Measurements from ENCODE around the gene ENC1.

- TF ChIP-seq, protein P1, sequence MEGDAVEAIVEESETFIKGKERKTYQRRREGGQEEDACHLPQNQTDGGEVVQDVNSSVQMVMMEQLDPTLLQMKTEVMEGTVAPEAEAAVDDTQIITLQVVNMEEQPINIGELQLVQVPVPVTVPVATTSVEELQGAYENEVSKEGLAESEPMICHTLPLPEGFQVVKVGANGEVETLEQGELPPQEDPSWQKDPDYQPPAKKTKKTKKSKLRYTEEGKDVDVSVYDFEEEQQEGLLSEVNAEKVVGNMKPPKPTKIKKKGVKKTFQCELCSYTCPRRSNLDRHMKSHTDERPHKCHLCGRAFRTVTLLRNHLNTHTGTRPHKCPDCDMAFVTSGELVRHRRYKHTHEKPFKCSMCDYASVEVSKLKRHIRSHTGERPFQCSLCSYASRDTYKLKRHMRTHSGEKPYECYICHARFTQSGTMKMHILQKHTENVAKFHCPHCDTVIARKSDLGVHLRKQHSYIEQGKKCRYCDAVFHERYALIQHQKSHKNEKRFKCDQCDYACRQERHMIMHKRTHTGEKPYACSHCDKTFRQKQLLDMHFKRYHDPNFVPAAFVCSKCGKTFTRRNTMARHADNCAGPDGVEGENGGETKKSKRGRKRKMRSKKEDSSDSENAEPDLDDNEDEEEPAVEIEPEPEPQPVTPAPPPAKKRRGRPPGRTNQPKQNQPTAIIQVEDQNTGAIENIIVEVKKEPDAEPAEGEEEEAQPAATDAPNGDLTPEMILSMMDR (IDR thresholded peaks at IDR 0.05; ENCODE audit: control extremely low read depth in 1 of 3, insufficient read depth in 1 of 3, low read depth in 1 of 3, low read length in 3 of 3), result no peak
- TF ChIP-seq HDAC2 (IDR thresholded peaks at IDR 0.05; ENCODE audit: borderline replicate concordance in 1 of 2, low read depth in 2 of 2, low read length in 2 of 2), result no peak
- TF ChIP-seq POLR2AphosphoS5 (IDR thresholded peaks at IDR 0.05; ENCODE audit: low read depth, low read length), result no peak
- no peak for TF ChIP-seq CEBPB (IDR thresholded peaks at IDR 0.05; ENCODE audit: low read depth, low read length)
- no peak for TF ChIP-seq CHD2 (IDR thresholded peaks at IDR 0.05; ENCODE audit: low read length)
- TF ChIP-seq RNF2 (IDR thresholded peaks at IDR 0.05; ENCODE audit: borderline replicate concordance, low read depth, low read length, missing control alignments, poor library complexity, severe bottlenecking), result no peak
- TF ChIP-seq EZH2 (IDR thresholded peaks at IDR 0.05; ENCODE audit: low read depth, low read length, severe bottlenecking), result no peak
- no peak for TF ChIP-seq BACH1 (IDR thresholded peaks at IDR 0.05; ENCODE audit: low read length)
- TF ChIP-seq KDM4A (IDR thresholded peaks at IDR 0.05; ENCODE audit: low read depth, low read length, severe bottlenecking), result no peak
These were observed 53.2 kb downstream of the ENC1 start for GRCh38 chr5:74587300-74587699.
